Small intestine (tissue), 7 donors: ENCODE results near the gene TRIM58. TPM values are rescaled to one million over a fixed set of nuclear protein-coding genes. Genes with fewer than 3 reads are reported as not detected.

Source experiments
- DNase-seq, 2 donors: peaks; one replicate each; pipeline versions ENCODE4 v3.0.0 to v3.0.0-alpha.2; 2013
- FAIRE-seq: peaks from 2 replicates; lab custom pipeline; 2012; peaks lifted over from hg19 to GRCh38; lab: Jason Lieb, UNC
- H3K27ac ChIP-seq, 3 donors: one replicate each; pipeline ENCODE4 v1.5.1; 2013; ENCODE audit warnings: low read length in 2 of 3, mild to moderate bottlenecking in 2 of 3, control low read depth in 1 of 3, inconsistent platforms in 1 of 3, low read depth in 1 of 3, moderate library complexity in 1 of 3
- H3K27me3 ChIP-seq, 3 donors: one replicate each; pipeline ENCODE4 v1.6.1; 2013; ENCODE audit warnings: low read length in 3 of 3, inconsistent platforms in 1 of 3; ENCODE audit not compliant: control insufficient read depth in 3 of 3, insufficient read depth in 3 of 3
- H3K36me3 ChIP-seq, 3 donors: one replicate each; pipeline ENCODE4 v1.6.1; 2013; ENCODE audit warnings: low read length in 3 of 3, inconsistent platforms in 1 of 3, low read depth in 1 of 3, mild to moderate bottlenecking in 1 of 3, moderate library complexity in 1 of 3; ENCODE audit not compliant: control insufficient read depth in 3 of 3, insufficient read depth in 2 of 3
- H3K4me1 ChIP-seq, 3 donors: one replicate each; pipeline ENCODE4 v1.6.1; 2013; ENCODE audit warnings: low read length in 2 of 3, inconsistent platforms in 1 of 3, low read depth in 1 of 3, mild to moderate bottlenecking in 1 of 3, moderate library complexity in 1 of 3; ENCODE audit not compliant: control insufficient read depth in 3 of 3, insufficient read depth in 2 of 3
- H3K4me3 ChIP-seq, 3 donors: one replicate each; pipeline ENCODE4 v1.5.1; 2013; ENCODE audit warnings: low read length in 3 of 3, control low read depth in 1 of 3, inconsistent platforms in 1 of 3, low read depth in 1 of 3, mild to moderate bottlenecking in 1 of 3, moderate library complexity in 1 of 3
- H3K9me3 ChIP-seq, 2 donors: one replicate each; pipeline ENCODE4 v1.6.1; 2013; ENCODE audit warnings: low read depth in 1 of 2, low read length in 1 of 2; ENCODE audit not compliant: control insufficient read depth in 2 of 2, insufficient read depth in 1 of 2
- WGBS, 3 donors: extraction: QIAGEN DNeasy Blood & Tissue Kit; methylation state at CpG; one replicate each; pipeline ENCODE4 v1.1.7; 2013; 5-methylcytosine and 5-hydroxymethylcytosine counted together
- polyA plus RNA-seq, 4 donors: library from polyadenylated mRNA; stranded (reverse) in 3 of 4; unstranded in 1 of 4; fragments of 200-250 nt in 3 of 4; fragments of 120-200 nt in 1 of 4; gene quantifications; one replicate each; pipeline versions ENCODE4 v1.2.1 to v1.2.3, GENCODE V29; 2013
- donor health status: healthy with polysubstance abuse.
- donor health status: control.
- donor health status: control.
- donor health status: Bipolar disorder and iron deficiency.
- donor health status: healthy.

TRIM58 gene
- polyA plus RNA-seq, 4 donors = 0.37 to 1.0 TPM; not detected in 2

DNA sequence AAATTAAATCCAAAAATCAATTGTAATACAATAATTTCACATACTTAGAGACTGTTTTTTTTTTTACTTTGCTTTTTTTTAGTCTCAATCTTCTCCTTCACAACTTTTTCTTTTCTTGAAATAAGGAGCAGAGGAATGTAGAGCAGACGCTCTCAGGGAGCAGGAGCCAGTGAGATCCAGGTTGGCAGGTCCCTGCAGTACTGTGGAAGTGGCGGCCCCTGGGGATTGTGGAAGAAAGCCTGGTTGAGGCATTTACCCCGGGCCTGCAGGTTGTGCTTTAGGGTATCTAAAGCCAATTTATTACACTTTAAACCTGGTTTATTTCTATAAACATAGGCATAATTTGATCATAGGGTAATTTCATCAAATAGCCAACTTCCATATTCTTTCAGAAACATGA, 67.0 kb downstream of the TRIM58 start:
- FAIRE-seq = no peak
- Histone ChIP-seq H3K27ac (no peak overlapping the region), H3K4me3 (no peak overlapping the region), H3K9me3 (peaks cover 0 to 4% of the 10 kb centered on the region in 2 donors), H3K4me1 (no peaks in the 10 kb centered on the region), H3K27me3 (no peaks in the 10 kb centered on the region), H3K36me3 (no peaks in the 10 kb centered on the region)
- 56 to 75% (median 70%) methylated on average over 3 of the region's 3 CpGs for WGBS, 3 donors
- no peak for DNase-seq

GRCh38 chr1:247924868-247925267, 67.9 kb downstream of the TRIM58 start, which contains the start of gene OR2AJ1:
Gene OR2AJ1 (plus strand): TSS chr1:247924889. CDS start chr1:247933769, 8,880 bp downstream.
- no peak for FAIRE-seq

More at GRCh38 chr1:247924868-247925267, 67.9 kb downstream of the TRIM58 start, which contains the start of gene OR2AJ1:
- 90 to 93% (median 91%) methylated on average over 9 of the region's 9 CpGs for WGBS, 3 donors
- DNase-seq = no peak
- Histone ChIP-seq H3K27me3 (no peaks in the 10 kb centered on the region), H3K9me3 (peaks cover 0 to 4% of the 10 kb centered on the region in 2 donors), H3K4me3 (no peak within 1 kb of the TSS), H3K4me1 (no peaks in the 10 kb centered on the region), H3K36me3 (no peaks in the 10 kb centered on the region), H3K27ac (no peak within 1 kb of the TSS)

Other genes with a start within 250 kb of the TRIM58 start
- not detected for gene OR13G1, start 177.4 kb upstream of the TRIM58 start, polyA plus RNA-seq
- gene OR6F1, start 140.5 kb upstream of the TRIM58 start, polyA plus RNA-seq = not detected
- not detected for gene OR14K1, start 118.6 kb upstream of the TRIM58 start, polyA plus RNA-seq
- not detected for gene OR14A2, start 109.0 kb upstream of the TRIM58 start, polyA plus RNA-seq
- not detected for gene OR1C1, start 96.6 kb upstream of the TRIM58 start, polyA plus RNA-seq
- gene OR14A16, start 33.1 kb upstream of the TRIM58 start, polyA plus RNA-seq = not detected
- not detected for gene OR11L1, start 15.3 kb upstream of the TRIM58 start, polyA plus RNA-seq
- under 1 TPM in 2 of 4 donors, not detected in 2; 0.09 to 0.76 TPM for gene OR2W3, start 38.4 kb downstream of the TRIM58 start, polyA plus RNA-seq
- under 1 TPM in 1 of 4 donors, not detected in 3; 0.06 TPM for gene OR2T8, start 63.1 kb downstream of the TRIM58 start, polyA plus RNA-seq
- gene OR2AJ1, start 67.7 kb downstream of the TRIM58 start, polyA plus RNA-seq = not detected
- gene OR2L8, start 91.7 kb downstream of the TRIM58 start, polyA plus RNA-seq = not detected
- gene OR2AK2, start 108.0 kb downstream of the TRIM58 start, polyA plus RNA-seq = not detected
- gene OR2L5, start 156.5 kb downstream of the TRIM58 start, polyA plus RNA-seq = not detected
- gene OR2L2, start 172.9 kb downstream of the TRIM58 start, polyA plus RNA-seq = under 1 TPM in 2 of 4 donors, not detected in 2; 0.01 to 0.53 TPM
- gene OR2L3, start 189.6 kb downstream of the TRIM58 start, polyA plus RNA-seq = not detected
- under 1 TPM in 1 of 4 donors, not detected in 3; 0.16 TPM for gene OR2L13, start 238.0 kb downstream of the TRIM58 start, polyA plus RNA-seq